Testis (tissue), 2 donors: ENCODE data around the gene OR4F15.

Source experiments
- POLR2A ChIP-seq: fragments of 450-650 bp; IDR thresholded peaks from one replicate; pipeline ENCODE4 v1.6.1; 2017; ENCODE audit warnings: antibody characterized with exemption, mild to moderate bottlenecking, moderate library complexity
- TF ChIP-seq, protein P1 (sequence below), 3 experiments: fragments of 450-650 bp in 2 of 3; fragments of 200-600 bp in 1 of 3; sonication (generic) in 1 of 3; IDR thresholded peaks; one replicate each; pipeline ENCODE4 v1.5.1; 2016 to 2019; ENCODE audit warnings: antibody characterized with exemption in 3 of 3, mild to moderate bottlenecking in 2 of 3, moderate library complexity in 1 of 3

DNA sequence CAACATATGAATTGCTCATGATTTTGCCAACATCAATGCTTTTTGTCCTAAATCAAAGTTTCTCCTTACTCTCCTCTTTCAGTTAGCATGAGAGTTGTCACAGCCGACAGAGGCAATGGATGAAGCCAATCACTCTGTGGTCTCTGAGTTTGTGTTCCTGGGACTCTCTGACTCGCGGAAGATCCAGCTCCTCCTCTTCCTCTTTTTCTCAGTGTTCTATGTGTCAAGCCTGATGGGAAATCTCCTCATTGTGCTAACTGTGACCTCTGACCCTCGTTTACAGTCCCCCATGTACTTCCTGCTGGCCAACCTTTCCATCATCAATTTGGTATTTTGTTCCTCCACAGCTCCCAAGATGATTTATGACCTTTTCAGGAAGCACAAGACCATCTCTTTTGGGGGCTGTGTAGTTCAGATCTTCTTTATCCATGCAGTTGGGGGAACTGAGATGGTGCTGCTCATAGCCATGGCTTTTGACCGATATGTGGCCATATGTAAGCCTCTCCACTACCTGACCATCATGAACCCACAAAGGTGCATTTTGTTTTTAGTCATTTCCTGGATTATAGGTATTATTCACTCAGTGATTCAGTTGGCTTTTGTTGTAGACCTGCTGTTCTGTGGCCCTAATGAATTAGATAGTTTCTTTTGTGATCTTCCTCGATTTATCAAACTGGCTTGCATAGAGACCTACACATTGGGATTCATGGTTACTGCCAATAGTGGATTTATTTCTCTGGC is 6.2 kb upstream of the OR4F15 start:
- TF ChIP-seq POLR2A, result no peak
- TF ChIP-seq, protein P1, sequence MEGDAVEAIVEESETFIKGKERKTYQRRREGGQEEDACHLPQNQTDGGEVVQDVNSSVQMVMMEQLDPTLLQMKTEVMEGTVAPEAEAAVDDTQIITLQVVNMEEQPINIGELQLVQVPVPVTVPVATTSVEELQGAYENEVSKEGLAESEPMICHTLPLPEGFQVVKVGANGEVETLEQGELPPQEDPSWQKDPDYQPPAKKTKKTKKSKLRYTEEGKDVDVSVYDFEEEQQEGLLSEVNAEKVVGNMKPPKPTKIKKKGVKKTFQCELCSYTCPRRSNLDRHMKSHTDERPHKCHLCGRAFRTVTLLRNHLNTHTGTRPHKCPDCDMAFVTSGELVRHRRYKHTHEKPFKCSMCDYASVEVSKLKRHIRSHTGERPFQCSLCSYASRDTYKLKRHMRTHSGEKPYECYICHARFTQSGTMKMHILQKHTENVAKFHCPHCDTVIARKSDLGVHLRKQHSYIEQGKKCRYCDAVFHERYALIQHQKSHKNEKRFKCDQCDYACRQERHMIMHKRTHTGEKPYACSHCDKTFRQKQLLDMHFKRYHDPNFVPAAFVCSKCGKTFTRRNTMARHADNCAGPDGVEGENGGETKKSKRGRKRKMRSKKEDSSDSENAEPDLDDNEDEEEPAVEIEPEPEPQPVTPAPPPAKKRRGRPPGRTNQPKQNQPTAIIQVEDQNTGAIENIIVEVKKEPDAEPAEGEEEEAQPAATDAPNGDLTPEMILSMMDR (IDR thresholded peaks at IDR 0.05), result no peak
